Left ventricle myocardium inferior (tissue), 1 donor: ENCODE results near the gene NUMA1. TPM values are rescaled to one million over a fixed set of nuclear protein-coding genes. Genes with fewer than 3 reads are reported as not detected.
A peak's percentile ranks its signal among the peaks of the same experiment; 100 is the strongest.

Experiments used
- DNase-seq: peaks from one replicate; pipeline ENCODE4 v3.0.0-alpha.2; 2020
- H3K27ac ChIP-seq: fragments of 200-600 bp; replicated peaks from 2 replicates; pipeline ENCODE4 v1.8.0; 2021
- H3K27me3 ChIP-seq: fragments of 200-600 bp; 2 replicates; pipeline ENCODE4 v1.8.0; 2021; ENCODE audit warnings: low read depth
- H3K36me3 ChIP-seq: fragments of 200-600 bp; 2 replicates; pipeline ENCODE4 v1.8.0; 2021
- H3K4me1 ChIP-seq: fragments of 200-600 bp; 2 replicates; pipeline ENCODE4 v1.8.0; 2021
- H3K4me3 ChIP-seq: fragments of 200-600 bp; 2 replicates; pipeline ENCODE4 v1.8.0; 2021; ENCODE audit warnings: mild to moderate bottlenecking, moderate library complexity
- H3K9me3 ChIP-seq: fragments of 200-600 bp; replicated peaks from 2 replicates; pipeline ENCODE4 v1.8.0; 2021
- intact Hi-C: fragments of 100-400 bp; cut with micrococcal nuclease; formaldehyde crosslinking; loops from one replicate; pipeline ENCODE4 v1.11.0; 2022
- total RNA-seq: library from RNA; stranded (reverse); fragmentation: NEBNext Ultra II Directional; extraction: Animal tissue kit (Norgen Biotek cat#: 25700); gene quantifications from one replicate; pipeline ENCODE4 v1.2.1, GENCODE V29; 2021
- TF ChIP-seq, protein P1 (sequence below): fragments of 200-600 bp; IDR thresholded peaks from 2 replicates; pipeline ENCODE4 v1.8.0; 2021; ENCODE audit warnings: antibody characterized with exemption, mild to moderate bottlenecking, borderline replicate concordance
- donor health status: DM: no; HTN: yes; CAD: no; lungs with severe emphysema.

The NUMA1 gene
- total RNA-seq, 1 donor from 2014 or later: 82.5 TPM

DNA sequence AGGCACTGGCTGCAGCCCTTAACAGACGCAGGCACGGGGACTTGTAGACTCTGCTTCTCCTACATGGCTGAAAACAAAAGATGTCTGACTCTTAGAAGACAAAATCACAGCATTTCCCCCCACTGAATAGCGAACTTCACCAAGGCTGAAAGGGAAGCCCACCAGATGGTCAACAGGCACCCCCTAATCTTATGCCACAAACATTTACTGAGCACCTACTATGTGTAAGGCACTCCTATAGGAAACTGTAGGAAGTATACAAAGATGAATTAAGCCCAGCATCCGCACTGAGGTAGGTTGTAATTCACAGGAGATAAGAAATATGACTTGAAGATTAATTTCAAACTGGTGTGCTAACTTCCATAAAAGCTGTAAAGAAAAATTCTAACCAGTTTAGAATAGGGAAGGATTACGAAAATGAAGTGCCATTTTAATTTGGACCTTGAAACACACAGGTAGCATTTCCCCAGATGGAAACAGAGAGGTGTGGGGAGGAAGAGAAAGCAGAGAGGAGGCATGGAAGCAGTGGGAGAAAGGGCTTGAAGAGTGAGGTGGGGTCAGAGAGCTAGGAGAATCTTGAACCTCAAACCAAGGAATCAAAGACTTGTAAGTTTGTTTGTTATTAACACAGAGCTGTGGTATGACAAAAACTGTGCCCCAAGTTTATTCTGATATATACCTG lies 38.1 kb downstream of the NUMA1 start:
- Histone ChIP-seq H3K4me1 (peaks cover 49% of the 10 kb centered on the region), H3K9me3 (no peaks in the 10 kb centered on the region), H3K36me3 (peaks cover 4% of the 10 kb centered on the region), H3K4me3 (peak overlapping the region; percentile 76), H3K27me3 (no peaks in the 10 kb centered on the region), H3K27ac (peak overlapping the region; percentile 98)
- intact Hi-C loops: no loop called here
- no peak for DNase-seq
- TF ChIP-seq, protein P1, sequence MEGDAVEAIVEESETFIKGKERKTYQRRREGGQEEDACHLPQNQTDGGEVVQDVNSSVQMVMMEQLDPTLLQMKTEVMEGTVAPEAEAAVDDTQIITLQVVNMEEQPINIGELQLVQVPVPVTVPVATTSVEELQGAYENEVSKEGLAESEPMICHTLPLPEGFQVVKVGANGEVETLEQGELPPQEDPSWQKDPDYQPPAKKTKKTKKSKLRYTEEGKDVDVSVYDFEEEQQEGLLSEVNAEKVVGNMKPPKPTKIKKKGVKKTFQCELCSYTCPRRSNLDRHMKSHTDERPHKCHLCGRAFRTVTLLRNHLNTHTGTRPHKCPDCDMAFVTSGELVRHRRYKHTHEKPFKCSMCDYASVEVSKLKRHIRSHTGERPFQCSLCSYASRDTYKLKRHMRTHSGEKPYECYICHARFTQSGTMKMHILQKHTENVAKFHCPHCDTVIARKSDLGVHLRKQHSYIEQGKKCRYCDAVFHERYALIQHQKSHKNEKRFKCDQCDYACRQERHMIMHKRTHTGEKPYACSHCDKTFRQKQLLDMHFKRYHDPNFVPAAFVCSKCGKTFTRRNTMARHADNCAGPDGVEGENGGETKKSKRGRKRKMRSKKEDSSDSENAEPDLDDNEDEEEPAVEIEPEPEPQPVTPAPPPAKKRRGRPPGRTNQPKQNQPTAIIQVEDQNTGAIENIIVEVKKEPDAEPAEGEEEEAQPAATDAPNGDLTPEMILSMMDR: no peak

DNA sequence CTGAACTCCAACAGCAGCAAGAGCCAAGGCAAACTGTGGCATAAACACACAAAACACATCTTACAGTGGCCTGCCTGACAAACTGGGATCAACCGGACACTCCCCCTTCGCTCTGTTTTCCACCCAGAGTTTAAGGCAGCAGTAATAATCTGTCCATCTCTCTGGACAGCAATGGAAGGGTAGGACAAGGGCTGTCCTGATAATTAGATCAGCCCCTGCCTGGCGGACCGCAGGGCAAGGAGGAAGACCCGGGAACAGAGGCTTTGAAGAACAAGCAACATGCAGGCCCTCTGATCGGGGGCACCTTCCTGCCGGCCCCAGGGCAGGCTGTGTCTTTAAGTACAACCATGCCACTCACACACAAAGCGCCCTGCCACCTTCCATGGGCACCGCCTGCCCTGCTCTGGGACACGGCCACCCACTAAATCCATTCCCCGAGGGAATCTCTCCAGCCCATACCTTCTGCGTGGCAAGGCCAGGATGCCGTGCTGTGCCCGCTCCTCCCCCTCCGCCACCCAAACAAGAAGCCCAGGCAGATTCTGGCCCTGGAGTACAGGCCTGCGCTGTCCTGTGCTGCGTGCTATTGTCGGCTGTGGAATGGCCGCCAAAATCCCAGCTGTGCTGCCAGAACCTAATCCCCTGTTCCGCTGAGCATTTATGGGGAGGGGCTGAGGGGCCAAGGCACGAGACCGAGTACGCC lies 38.8 kb downstream of the NUMA1 start:
- Histone ChIP-seq H3K27ac (peak overlapping the region; percentile 98), H3K4me1 (peaks cover 56% of the 10 kb centered on the region), H3K4me3 (peak overlapping the region; percentile 76), H3K9me3 (no peaks in the 10 kb centered on the region), H3K27me3 (no peaks in the 10 kb centered on the region), H3K36me3 (no peaks in the 10 kb centered on the region)
- TF ChIP-seq, protein P1: no peak
- intact Hi-C loops: no loop called here
- peak; percentile 81 for DNase-seq

DNA sequence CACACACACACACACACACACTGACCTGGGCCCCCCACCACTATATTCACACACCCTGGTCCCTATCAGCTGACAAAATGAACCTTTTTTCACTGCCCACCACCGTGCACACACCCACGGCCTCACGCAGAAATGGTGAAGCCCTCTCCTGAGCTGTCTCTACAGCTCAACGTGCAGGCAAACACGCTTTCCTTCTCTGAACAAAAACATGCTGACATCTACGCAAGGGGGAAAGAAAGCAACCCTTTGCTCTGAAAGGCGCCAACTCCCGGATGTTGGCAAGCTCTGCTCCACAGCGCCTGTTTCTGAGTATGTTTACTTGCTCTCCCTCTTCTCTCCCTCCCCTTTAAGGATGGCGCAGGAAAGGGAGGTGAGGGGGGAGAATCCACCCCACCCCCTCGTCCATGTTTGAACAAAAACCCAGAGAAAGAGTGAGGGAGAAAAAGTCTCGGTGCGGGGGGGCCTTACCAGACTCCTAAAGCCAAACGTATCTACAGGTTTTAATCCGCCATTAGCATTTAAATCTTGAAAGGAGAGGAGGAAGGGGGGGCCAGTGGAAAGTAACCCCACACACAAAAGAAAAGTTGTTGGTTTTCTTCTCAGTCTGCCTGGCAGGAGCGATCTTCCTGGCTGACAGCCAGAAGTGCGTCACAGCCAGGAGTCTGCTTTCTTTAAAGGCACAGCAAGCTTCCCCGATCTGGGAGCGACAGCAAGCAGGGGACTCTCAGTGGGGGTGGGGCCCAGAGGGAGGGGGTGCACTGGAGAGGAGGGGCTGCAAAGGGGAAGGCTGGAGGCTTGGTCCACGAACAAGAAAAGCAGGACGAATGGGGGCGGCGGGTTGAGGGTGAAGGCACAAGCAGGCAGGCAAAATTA lies 39.6 kb downstream of the NUMA1 start:
- intact Hi-C loops: no loop called here
- peak; percentile 97 for DNase-seq
- H3K9me3 ChIP-seq: no peaks in the 10 kb centered on the region
- H3K4me3 ChIP-seq: peak overlapping the region; percentile 76
- TF ChIP-seq, protein P1: no peak
- H3K4me1 ChIP-seq: peaks cover 64% of the 10 kb centered on the region
- H3K27me3 ChIP-seq: no peaks in the 10 kb centered on the region
- peak overlapping the region; percentile 98 for H3K27ac ChIP-seq
- peaks cover 1% of the 10 kb centered on the region for H3K36me3 ChIP-seq

DNA sequence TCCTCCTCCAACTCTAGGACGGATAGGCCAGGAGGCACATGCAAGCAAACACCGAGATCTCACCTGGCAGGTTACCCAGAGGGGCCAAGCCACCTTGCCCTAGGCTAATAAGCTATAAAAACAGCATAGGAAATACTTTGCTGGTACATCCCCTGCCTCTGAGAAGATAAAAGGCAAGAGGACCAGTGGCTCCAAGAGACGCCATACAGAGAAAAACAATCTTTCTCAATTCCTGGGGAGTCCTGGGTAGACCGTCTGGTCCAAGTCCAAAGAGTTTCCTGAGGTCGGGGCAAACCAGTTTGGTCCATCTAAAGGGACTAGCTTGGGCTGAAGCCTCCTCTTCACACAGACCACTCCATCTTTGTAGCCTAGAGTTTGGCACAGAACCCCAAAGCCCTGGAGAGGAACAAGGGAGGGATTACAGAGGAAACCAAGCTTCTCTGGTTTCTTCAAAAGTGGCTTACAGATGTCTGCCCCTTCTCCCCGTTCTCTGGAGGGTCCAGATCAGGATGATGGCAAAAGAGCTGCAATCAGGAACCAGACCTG lies 40.4 kb downstream of the NUMA1 start:
- Histone ChIP-seq H3K27ac (peak overlapping the region; percentile 98), H3K9me3 (no peaks in the 10 kb centered on the region), H3K36me3 (peaks cover 9% of the 10 kb centered on the region), H3K4me3 (peak overlapping the region; percentile 76), H3K4me1 (peaks cover 72% of the 10 kb centered on the region), H3K27me3 (no peaks in the 10 kb centered on the region)
- intact Hi-C loops: no loop called here
- TF ChIP-seq, protein P1: no peak
- DNase-seq: no peak
